Ishikawa (cell line): ENCODE data around the gene SH3BP5L.

ENCODE experiments used
- CEBPB ChIP-seq: IDR thresholded peaks from 2 replicates; pipeline ENCODE4 v1.6.1; 2012
- EGR1 ChIP-seq: IDR thresholded peaks from 2 replicates; pipeline ENCODE4 v1.6.1; 2012
- EP300 ChIP-seq: IDR thresholded peaks from 2 replicates; pipeline ENCODE4 v1.6.1; 2012; ENCODE audit warnings: borderline replicate concordance
- FOXM1 ChIP-seq: IDR thresholded peaks from 2 replicates; pipeline ENCODE4 v1.6.1; 2012; ENCODE audit warnings: low read depth, borderline replicate concordance
- RAD21 ChIP-seq: IDR thresholded peaks from 2 replicates; pipeline ENCODE4 v1.6.1; 2012; ENCODE audit warnings: low read depth
- TAF1 ChIP-seq: IDR thresholded peaks from 2 replicates; pipeline ENCODE4 v1.6.1; 2012; ENCODE audit warnings: low read depth, mild to moderate bottlenecking
- TEAD4 ChIP-seq: IDR thresholded peaks from 2 replicates; pipeline ENCODE4 v1.6.1; 2012
- YY1 ChIP-seq: IDR thresholded peaks from 2 replicates; pipeline ENCODE4 v1.6.1; 2012; ENCODE audit warnings: low read depth
- TF ChIP-seq, protein P1 (sequence below): IDR thresholded peaks from 2 replicates; pipeline ENCODE4 v1.6.1; 2012; ENCODE audit warnings: low read depth, mild to moderate bottlenecking
- TF ChIP-seq, protein P2 (sequence below): IDR thresholded peaks from 2 replicates; pipeline ENCODE4 v1.6.1; 2012

DNA sequence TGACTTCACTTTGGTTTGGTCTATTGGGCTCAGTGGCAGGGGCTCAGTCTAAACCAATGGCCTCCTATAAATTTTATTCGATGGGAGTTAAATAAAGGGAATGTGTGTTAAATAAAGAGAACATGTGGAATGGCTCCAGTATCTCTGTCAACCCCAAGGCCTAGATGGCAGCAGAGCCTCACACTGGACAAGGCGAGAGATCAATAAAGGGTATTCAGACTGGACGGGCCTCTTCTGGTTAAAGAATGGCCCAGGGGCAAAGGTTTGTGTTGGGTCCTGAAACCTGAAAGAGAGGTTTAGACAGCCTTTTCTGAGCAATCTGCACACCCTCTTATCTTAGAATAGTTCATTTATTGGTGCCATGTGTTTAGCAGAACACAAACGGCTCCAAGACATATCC is 34.7 kb downstream of the SH3BP5L start:
- TF ChIP-seq, protein P1, sequence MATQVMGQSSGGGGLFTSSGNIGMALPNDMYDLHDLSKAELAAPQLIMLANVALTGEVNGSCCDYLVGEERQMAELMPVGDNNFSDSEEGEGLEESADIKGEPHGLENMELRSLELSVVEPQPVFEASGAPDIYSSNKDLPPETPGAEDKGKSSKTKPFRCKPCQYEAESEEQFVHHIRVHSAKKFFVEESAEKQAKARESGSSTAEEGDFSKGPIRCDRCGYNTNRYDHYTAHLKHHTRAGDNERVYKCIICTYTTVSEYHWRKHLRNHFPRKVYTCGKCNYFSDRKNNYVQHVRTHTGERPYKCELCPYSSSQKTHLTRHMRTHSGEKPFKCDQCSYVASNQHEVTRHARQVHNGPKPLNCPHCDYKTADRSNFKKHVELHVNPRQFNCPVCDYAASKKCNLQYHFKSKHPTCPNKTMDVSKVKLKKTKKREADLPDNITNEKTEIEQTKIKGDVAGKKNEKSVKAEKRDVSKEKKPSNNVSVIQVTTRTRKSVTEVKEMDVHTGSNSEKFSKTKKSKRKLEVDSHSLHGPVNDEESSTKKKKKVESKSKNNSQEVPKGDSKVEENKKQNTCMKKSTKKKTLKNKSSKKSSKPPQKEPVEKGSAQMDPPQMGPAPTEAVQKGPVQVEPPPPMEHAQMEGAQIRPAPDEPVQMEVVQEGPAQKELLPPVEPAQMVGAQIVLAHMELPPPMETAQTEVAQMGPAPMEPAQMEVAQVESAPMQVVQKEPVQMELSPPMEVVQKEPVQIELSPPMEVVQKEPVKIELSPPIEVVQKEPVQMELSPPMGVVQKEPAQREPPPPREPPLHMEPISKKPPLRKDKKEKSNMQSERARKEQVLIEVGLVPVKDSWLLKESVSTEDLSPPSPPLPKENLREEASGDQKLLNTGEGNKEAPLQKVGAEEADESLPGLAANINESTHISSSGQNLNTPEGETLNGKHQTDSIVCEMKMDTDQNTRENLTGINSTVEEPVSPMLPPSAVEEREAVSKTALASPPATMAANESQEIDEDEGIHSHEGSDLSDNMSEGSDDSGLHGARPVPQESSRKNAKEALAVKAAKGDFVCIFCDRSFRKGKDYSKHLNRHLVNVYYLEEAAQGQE: no peak
- TF ChIP-seq, protein P2, sequence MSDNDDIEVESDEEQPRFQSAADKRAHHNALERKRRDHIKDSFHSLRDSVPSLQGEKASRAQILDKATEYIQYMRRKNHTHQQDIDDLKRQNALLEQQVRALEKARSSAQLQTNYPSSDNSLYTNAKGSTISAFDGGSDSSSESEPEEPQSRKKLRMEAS: no peak
- TF ChIP-seq TAF1: no peak
- no peak for TF ChIP-seq YY1
- no peak for TF ChIP-seq EGR1
- no peak for TF ChIP-seq FOXM1
- no peak for TF ChIP-seq EP300
- TF ChIP-seq TEAD4: no peak
- TF ChIP-seq CEBPB: no peak
- no peak for TF ChIP-seq RAD21
